ENCODE measurements around the gene SERPINE1.
"Not testable (repeated sequence)": the region's sequence is repeated elsewhere in the genome, so short reads cannot be mapped to it uniquely, and the experiment has no call there.

Gene SERPINE1

GRCh38 chr7:101118856-101119255 lies 8.0 kb upstream of the SERPINE1 start:
- no peak for TF ChIP-seq CTCF (IDR thresholded peaks at IDR 0.05; ENCODE audit: low read depth, low read length, missing control alignments)
- H3K4me3 ChIP-seq (ENCODE audit: low read depth, low read length): no peak overlapping the region
- DNase-seq (ENCODE audit: low read depth): no peak

GRCh38 chr7:101119876-101120275 lies 7.0 kb upstream of the SERPINE1 start:
- no peak for TF ChIP-seq CTCF (IDR thresholded peaks at IDR 0.05; ENCODE audit: low read depth, low read length, missing control alignments)
- DNase-seq (ENCODE audit: low read depth): no peak

GRCh38 chr7:101120315-101120714 lies 6.6 kb upstream of the SERPINE1 start:
- no peak overlapping the region for H3K4me3 ChIP-seq (ENCODE audit: low read depth, low read length)
- TF ChIP-seq CTCF (IDR thresholded peaks at IDR 0.05; ENCODE audit: low read depth, low read length, missing control alignments): no peak
- DNase-seq (ENCODE audit: low read depth): no peak

More at GRCh38 chr7:101119876-101120275, 7.0 kb upstream of the SERPINE1 start:
- H3K4me3 ChIP-seq (ENCODE audit: low read depth, low read length): no peak overlapping the region

GRCh38 chr7:101121631-101121990 lies 5.3 kb upstream of the SERPINE1 start:
- H3K4me3 ChIP-seq (ENCODE audit: low read depth, low read length): peak overlapping the region; percentile 49; the same call in 1 of the 2 replicates
- DNase-seq (ENCODE audit: low read depth): not testable (repeated sequence)

GRCh38 chr7:101121991-101122932 lies 4.6 kb upstream of the SERPINE1 start:
- no peak for DNase-seq (ENCODE audit: low read depth)
- no peak for TF ChIP-seq CTCF (IDR thresholded peaks at IDR 0.05; ENCODE audit: low read depth, low read length, missing control alignments)
- H3K4me3 ChIP-seq (ENCODE audit: low read depth, low read length): peak overlapping the region; percentile 49

GRCh38 chr7:101122933-101123702 lies 3.8 kb upstream of the SERPINE1 start:
- H3K4me3 ChIP-seq (ENCODE audit: low read depth, low read length): no peak overlapping the region; the same call in 1 of the 2 replicates
- no peak for DNase-seq (ENCODE audit: low read depth)
- TF ChIP-seq CTCF (IDR thresholded peaks at IDR 0.05; ENCODE audit: low read depth, low read length, missing control alignments): no peak

- TF ChIP-seq CTCF (IDR thresholded peaks at IDR 0.05; ENCODE audit: low read depth, low read length, missing control alignments): no peak
- H3K4me3 ChIP-seq (ENCODE audit: low read depth, low read length): no peak overlapping the region
These were observed 3.2 kb upstream of the SERPINE1 start for GRCh38 chr7:101123703-101124068.

More at GRCh38 chr7:101123703-101124068, 3.2 kb upstream of the SERPINE1 start:
- no peak for DNase-seq (ENCODE audit: low read depth)

All from GM12864 (cell line).